Measurements from ENCODE around the gene KDM3B. TPM values are rescaled to one million over a fixed set of nuclear protein-coding genes. Genes with fewer than 3 reads are reported as not detected.

Gene KDM3B
- total and polyA plus RNA-seq, 9 of the 15 experiments (the other 6 are each of a cell fraction or from before 2014, with no cell fraction given) = 13.8 to 62.8 (median 41.9) TPM

DNA sequence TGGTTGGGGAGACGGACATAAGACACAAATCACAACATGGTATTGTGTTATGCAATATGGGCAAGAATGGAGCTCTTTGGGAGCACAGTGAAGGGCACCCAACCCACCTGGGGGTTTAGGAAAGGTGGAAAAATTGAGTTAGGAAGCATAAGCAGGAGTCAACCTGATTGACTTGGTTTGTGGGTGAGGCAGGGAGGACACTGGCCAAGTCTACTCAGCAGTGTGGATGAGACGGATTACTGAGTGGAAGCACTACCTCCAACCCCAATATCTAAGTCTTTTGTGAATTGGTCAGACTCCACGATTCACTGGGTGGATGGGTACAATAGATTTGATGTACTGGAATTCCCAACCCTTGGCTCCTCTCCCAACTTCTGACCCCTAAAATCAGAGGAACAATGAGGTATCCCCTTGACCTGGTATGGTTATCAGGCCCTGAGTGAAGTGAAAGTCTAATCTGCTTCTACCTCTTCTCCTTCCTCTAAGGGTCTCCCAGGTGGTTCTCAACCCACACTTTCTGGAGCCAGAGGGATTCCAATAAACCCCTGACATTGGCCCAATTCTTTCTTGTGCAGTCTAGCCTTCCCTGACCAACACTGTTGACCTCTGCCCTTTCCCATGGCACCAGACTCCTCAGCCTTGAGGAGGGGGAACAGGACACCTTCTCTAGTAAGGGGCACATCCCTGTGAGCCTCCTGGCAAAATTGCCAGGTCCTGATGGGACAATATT is 118.0 kb downstream of the KDM3B start (continued):
- TF ChIP-seq, protein P1, sequence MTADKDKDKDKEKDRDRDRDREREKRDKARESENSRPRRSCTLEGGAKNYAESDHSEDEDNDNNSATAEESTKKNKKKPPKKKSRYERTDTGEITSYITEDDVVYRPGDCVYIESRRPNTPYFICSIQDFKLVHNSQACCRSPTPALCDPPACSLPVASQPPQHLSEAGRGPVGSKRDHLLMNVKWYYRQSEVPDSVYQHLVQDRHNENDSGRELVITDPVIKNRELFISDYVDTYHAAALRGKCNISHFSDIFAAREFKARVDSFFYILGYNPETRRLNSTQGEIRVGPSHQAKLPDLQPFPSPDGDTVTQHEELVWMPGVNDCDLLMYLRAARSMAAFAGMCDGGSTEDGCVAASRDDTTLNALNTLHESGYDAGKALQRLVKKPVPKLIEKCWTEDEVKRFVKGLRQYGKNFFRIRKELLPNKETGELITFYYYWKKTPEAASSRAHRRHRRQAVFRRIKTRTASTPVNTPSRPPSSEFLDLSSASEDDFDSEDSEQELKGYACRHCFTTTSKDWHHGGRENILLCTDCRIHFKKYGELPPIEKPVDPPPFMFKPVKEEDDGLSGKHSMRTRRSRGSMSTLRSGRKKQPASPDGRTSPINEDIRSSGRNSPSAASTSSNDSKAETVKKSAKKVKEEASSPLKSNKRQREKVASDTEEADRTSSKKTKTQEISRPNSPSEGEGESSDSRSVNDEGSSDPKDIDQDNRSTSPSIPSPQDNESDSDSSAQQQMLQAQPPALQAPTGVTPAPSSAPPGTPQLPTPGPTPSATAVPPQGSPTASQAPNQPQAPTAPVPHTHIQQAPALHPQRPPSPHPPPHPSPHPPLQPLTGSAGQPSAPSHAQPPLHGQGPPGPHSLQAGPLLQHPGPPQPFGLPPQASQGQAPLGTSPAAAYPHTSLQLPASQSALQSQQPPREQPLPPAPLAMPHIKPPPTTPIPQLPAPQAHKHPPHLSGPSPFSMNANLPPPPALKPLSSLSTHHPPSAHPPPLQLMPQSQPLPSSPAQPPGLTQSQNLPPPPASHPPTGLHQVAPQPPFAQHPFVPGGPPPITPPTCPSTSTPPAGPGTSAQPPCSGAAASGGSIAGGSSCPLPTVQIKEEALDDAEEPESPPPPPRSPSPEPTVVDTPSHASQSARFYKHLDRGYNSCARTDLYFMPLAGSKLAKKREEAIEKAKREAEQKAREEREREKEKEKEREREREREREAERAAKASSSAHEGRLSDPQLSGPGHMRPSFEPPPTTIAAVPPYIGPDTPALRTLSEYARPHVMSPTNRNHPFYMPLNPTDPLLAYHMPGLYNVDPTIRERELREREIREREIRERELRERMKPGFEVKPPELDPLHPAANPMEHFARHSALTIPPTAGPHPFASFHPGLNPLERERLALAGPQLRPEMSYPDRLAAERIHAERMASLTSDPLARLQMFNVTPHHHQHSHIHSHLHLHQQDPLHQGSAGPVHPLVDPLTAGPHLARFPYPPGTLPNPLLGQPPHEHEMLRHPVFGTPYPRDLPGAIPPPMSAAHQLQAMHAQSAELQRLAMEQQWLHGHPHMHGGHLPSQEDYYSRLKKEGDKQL (CRISPR knock-in tag; IDR thresholded peaks at IDR 0.05; ENCODE audit: borderline replicate concordance) = no peak

DNA sequence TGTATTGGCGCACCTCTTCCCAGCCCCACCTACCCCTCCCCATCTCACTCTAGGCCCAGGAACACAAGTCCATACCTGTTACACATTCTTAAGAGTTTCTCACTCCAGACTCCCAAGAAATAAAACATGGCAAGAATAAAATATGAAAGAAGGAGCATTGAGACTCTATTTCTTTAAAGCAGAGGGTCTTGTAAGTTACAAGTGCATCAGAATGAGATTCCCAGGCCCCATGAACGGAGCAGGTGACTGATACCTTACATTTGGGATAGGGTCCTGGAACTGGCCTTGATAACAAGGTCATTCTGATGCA is 118.5 kb downstream of the KDM3B start:
- in situ Hi-C loops (cut with MboI) (no loop called here), intact Hi-C loops (cut with micrococcal nuclease) (no loop called here)
- Histone ChIP-seq H3K9me1 (ENCODE audit: control insufficient read depth, insufficient read depth, low read length) (peaks cover 21% of the 10 kb centered on the region), H2AFZ (ENCODE audit: low read depth, low read length) (no peak overlapping the region), H3K4me1 (replicated peaks in 1 of 2; ENCODE audit: control insufficient read depth in 2 of 2, insufficient read depth in 2 of 2, low read length in 2 of 2) (peaks cover 20 to 22% of the 10 kb centered on the region in 2 experiments), H3K9me3 (replicated peaks; ENCODE audit: control insufficient read depth, insufficient read depth, low read depth, low read length) (no peaks in the 10 kb centered on the region), H3K9ac (ENCODE audit: insufficient read depth in 1 of 2, low read depth in 2 of 2, low read length in 2 of 2) (no peak overlapping the region), H3K4me3 (no peak overlapping the region), H4K20me1 (replicated peaks; ENCODE audit: control insufficient read depth, insufficient read depth, low read length) (peaks cover 23% of the 10 kb centered on the region), H3K36me3 (ENCODE audit: control insufficient read depth, insufficient read depth, low read length) (peaks cover 26% of the 10 kb centered on the region), H3K27ac (ENCODE audit: extremely low read depth, low read depth, low read length) (no peak overlapping the region), H3K4me2 (ENCODE audit: insufficient read depth, low read length) (no peak overlapping the region), H3K79me2 (ENCODE audit: control insufficient read depth, insufficient read depth, low read length) (peaks cover 26% of the 10 kb centered on the region), H3K27me3 (ENCODE audit: control insufficient read depth in 2 of 2, insufficient read depth in 2 of 2, low read length in 2 of 2) (no peaks in the 10 kb centered on the region)
- ChIA-PET CTCF (ENCODE audit: low intra/inter-chr PET ratio) (no interaction called here), POLR2A (interaction anchor here (0.7 to 2.6 kb wide), 7 partner anchors 9 to 73 kb away, joined by 3 to 17 read pairs (median 5); partner anchors contain the start of gene ETF1)
- no TSS peak for BruUV-seq (replicated peaks)
- no peak for DNase-seq (ENCODE audit: extremely low read depth in 1 of 4, low spot score in 3 of 4)
- TF ChIP-seq FIP1L1 (IDR thresholded peaks at IDR 0.05; ENCODE audit: low read depth, low read length, poor library complexity, severe bottlenecking) (peak; percentile 2), NCOA6 (IDR thresholded peaks at IDR 0.05) (no peak)
- no peak for FAIRE-seq
- WGBS (ENCODE audit: insufficient coverage, low coverage, missing lambda C conversion rate) = 66% methylated on average over 2 of the region's 2 CpGs
- ATAC-seq = no peak
